H9 (cell line): ENCODE measurements around the gene CPNE2. TPM values are rescaled to one million over a fixed set of nuclear protein-coding genes. Genes with fewer than 3 reads are reported as not detected.

Experiments
- DNase-seq: peaks from one replicate; pipeline ENCODE4 v3.0.0-alpha.2; 2017
- H2AFZ ChIP-seq: one replicate; pipeline ENCODE4 v1.6.1; 2013; ENCODE audit warnings: mild to moderate bottlenecking, low read length, control low read depth, moderate library complexity
- H2AK5ac ChIP-seq: 2 replicates; pipeline ENCODE4 v1.6.1; 2013; ENCODE audit warnings: low read length, control low read depth, mixed read lengths; ENCODE audit not compliant: insufficient read length
- H2BK120ac ChIP-seq: one replicate; pipeline ENCODE4 v1.6.1; 2013; ENCODE audit warnings: low read depth, mild to moderate bottlenecking, low read length, control low read depth, inconsistent platforms; ENCODE audit not compliant: poor library complexity, severe bottlenecking
- H2BK12ac ChIP-seq: 2 replicates; pipeline ENCODE4 v1.6.1; 2013; ENCODE audit warnings: low read length, control low read depth, mixed read lengths, low read depth; ENCODE audit not compliant: insufficient read length
- H2BK15ac ChIP-seq: 2 replicates; pipeline ENCODE4 v1.6.1; 2013; ENCODE audit warnings: low read depth, low read length, control low read depth
- H2BK20ac ChIP-seq: one replicate; pipeline ENCODE4 v1.6.1; 2013; ENCODE audit warnings: low read depth, mild to moderate bottlenecking, low read length, control low read depth, inconsistent platforms; ENCODE audit not compliant: poor library complexity, severe bottlenecking
- H2BK5ac ChIP-seq: 2 replicates; pipeline ENCODE4 v1.6.1; 2013; ENCODE audit warnings: low read length, control low read depth, mixed read lengths; ENCODE audit not compliant: insufficient read length
- H3K14ac ChIP-seq: 2 replicates; pipeline ENCODE4 v1.6.1; 2013; ENCODE audit warnings: low read length, control low read depth; ENCODE audit not compliant: insufficient read depth
- H3K18ac ChIP-seq: 2 replicates; pipeline ENCODE4 v1.6.1; 2013; ENCODE audit warnings: low read depth, mild to moderate bottlenecking, mixed read lengths, low read length, control low read depth; ENCODE audit not compliant: insufficient read length
- H3K23ac ChIP-seq: 2 replicates; pipeline ENCODE4 v1.6.1; 2013; ENCODE audit warnings: low read length, control low read depth, mixed read lengths, low read depth; ENCODE audit not compliant: insufficient read length
- H3K23me2 ChIP-seq: 2 replicates; pipeline ENCODE4 v1.6.1; 2013; ENCODE audit warnings: low read depth, mild to moderate bottlenecking, mixed read lengths, low read length, control low read depth; ENCODE audit not compliant: insufficient read length, poor library complexity, severe bottlenecking
- H3K27ac ChIP-seq: 2 replicates; pipeline ENCODE4 v1.5.1; 2013; ENCODE audit warnings: low read length, control low read depth, mixed read lengths, low read depth; ENCODE audit not compliant: insufficient read length
- H3K27me3 ChIP-seq: 2 replicates; pipeline ENCODE4 v1.6.1; 2013; ENCODE audit warnings: low read length, control low read depth, inconsistent platforms; ENCODE audit not compliant: insufficient read depth
- H3K4ac ChIP-seq: 2 replicates; pipeline ENCODE4 v1.6.1; 2013; ENCODE audit warnings: low read depth, mild to moderate bottlenecking, control low read depth, inconsistent platforms, low read length, moderate library complexity
- H3K4me1 ChIP-seq: 2 replicates; pipeline ENCODE4 v1.6.1; 2013; ENCODE audit warnings: low read length, control low read depth, inconsistent platforms; ENCODE audit not compliant: insufficient read depth
- H3K4me2 ChIP-seq: 2 replicates; pipeline ENCODE4 v1.6.1; 2013; ENCODE audit warnings: low read length, control low read depth, mixed read lengths; ENCODE audit not compliant: insufficient read length, insufficient read depth
- H3K56ac ChIP-seq: 2 replicates; pipeline ENCODE4 v1.6.1; 2013; ENCODE audit warnings: low read depth, mild to moderate bottlenecking, mixed read lengths, low read length, control low read depth; ENCODE audit not compliant: insufficient read length
- H3K79me1 ChIP-seq: 2 replicates; pipeline ENCODE4 v1.6.1; 2013; ENCODE audit warnings: low read depth, mild to moderate bottlenecking, moderate library complexity, low read length, control low read depth, inconsistent platforms; ENCODE audit not compliant: insufficient read depth, poor library complexity, severe bottlenecking
- H3K79me2 ChIP-seq: 2 replicates; pipeline ENCODE4 v1.6.1; 2013; ENCODE audit warnings: low read length, control low read depth, inconsistent platforms; ENCODE audit not compliant: insufficient read depth
- H3K9ac ChIP-seq: 2 replicates; pipeline ENCODE4 v1.6.1; 2013; ENCODE audit warnings: low read length, control low read depth, mixed read lengths; ENCODE audit not compliant: insufficient read length; ENCODE audit errors: extremely low read depth
- H3K9me3 ChIP-seq: one replicate; pipeline ENCODE4 v1.6.1; 2013; ENCODE audit warnings: low read depth, low read length, inconsistent platforms; ENCODE audit not compliant: control insufficient read depth
- H3T11ph ChIP-seq: one replicate; pipeline ENCODE4 v1.6.1; 2013; ENCODE audit warnings: mild to moderate bottlenecking, low read length, control low read depth, inconsistent platforms
- H4K20me1 ChIP-seq: one replicate; pipeline ENCODE4 v1.6.1; 2013; ENCODE audit not compliant: control insufficient read depth, insufficient read length, insufficient read depth
- H4K5ac ChIP-seq: 2 replicates; pipeline ENCODE4 v1.6.1; 2013; ENCODE audit warnings: low read depth, mild to moderate bottlenecking, mixed read lengths, low read length, control low read depth; ENCODE audit not compliant: insufficient read length
- H4K8ac ChIP-seq: replicated peaks from 2 replicates; pipeline ENCODE4 v1.6.1; 2013; ENCODE audit warnings: low read length, control low read depth, mixed read lengths, low read depth; ENCODE audit not compliant: insufficient read length
- H4K91ac ChIP-seq: 2 replicates; pipeline ENCODE4 v1.6.1; 2013; ENCODE audit warnings: low read depth, mild to moderate bottlenecking, moderate library complexity, mixed read lengths, low read length, control low read depth; ENCODE audit not compliant: insufficient read length
- H3K27ac Mint-ChIP-seq, 3 experiments: 2 replicates in 2 of 3; 3 replicates in 1 of 3; pipeline ENCODE4 v1.8.0; 2020 to 2021; ENCODE audit warnings: mixed read lengths in 3 of 3, mild to moderate bottlenecking in 1 of 3, moderate library complexity in 1 of 3
- H3K27me3 Mint-ChIP-seq: 2 replicates; pipeline ENCODE4 v1.8.0; 2021; ENCODE audit warnings: low read depth, mild to moderate bottlenecking, moderate library complexity, mixed read lengths
- H3K36me3 Mint-ChIP-seq, 3 experiments: 2 replicates in 2 of 3; 3 replicates in 1 of 3; pipeline ENCODE4 v1.8.0; 2020 to 2021; ENCODE audit warnings: low read depth in 3 of 3, mixed read lengths in 3 of 3; ENCODE audit not compliant: insufficient read depth in 1 of 3
- H3K4me1 Mint-ChIP-seq, 2 experiments: 2 replicates each; pipeline ENCODE4 v1.8.0; 2020; ENCODE audit warnings: mixed read lengths in 2 of 2
- H3K4me3 Mint-ChIP-seq, 2 experiments: 2 replicates in 1 of 2; 3 replicates in 1 of 2; pipeline ENCODE4 v1.8.0; 2020 to 2021; ENCODE audit warnings: mild to moderate bottlenecking in 2 of 2, mixed read lengths in 2 of 2, moderate library complexity in 1 of 2
- H3K9me3 Mint-ChIP-seq, 2 experiments: 2 replicates in 1 of 2; 3 replicates in 1 of 2; pipeline ENCODE4 v1.8.0; 2020; ENCODE audit warnings: mild to moderate bottlenecking in 2 of 2, mixed read lengths in 2 of 2, moderate library complexity in 1 of 2
- CTCF ChIP-seq: fragments of 200-600 bp; sonication (generic); conservative IDR thresholded peaks from 3 replicates; pipeline ENCODE4 v1.8.0; 2021; ENCODE audit warnings: antibody characterized with exemption, mild to moderate bottlenecking
- total RNA-seq: library from RNA; stranded (reverse); gene quantifications from 2 replicates; pipeline ENCODE4 v1.2.1, GENCODE V29; 2021

Gene CPNE2
- total RNA-seq, 1 experiment from 2014 or later = 8.0 TPM

- Histone ChIP-seq H2BK12ac (no peak overlapping the region), H4K20me1 (no peaks in the 10 kb centered on the region), H3K27me3 (no peaks in the 10 kb centered on the region), H2BK5ac (no peak overlapping the region), H2BK15ac (no peak overlapping the region), H2BK20ac (no peak overlapping the region), H3K4me1 (no peaks in the 10 kb centered on the region), H4K8ac (no peak overlapping the region), H3K79me1 (no peaks in the 10 kb centered on the region), H3K9me3 (no peaks in the 10 kb centered on the region), H3K23me2 (no peaks in the 10 kb centered on the region), H3K9ac (no peak overlapping the region), H2AFZ (no peak overlapping the region), H3K23ac (no peak overlapping the region), H3T11ph (no peak overlapping the region), H2AK5ac (no peak overlapping the region), H4K91ac (no peak overlapping the region), H3K14ac (no peak overlapping the region), H3K79me2 (no peaks in the 10 kb centered on the region), H3K18ac (no peak overlapping the region), H2BK120ac (no peak overlapping the region), H3K4me2 (no peak overlapping the region), H4K5ac (no peak overlapping the region), H3K27ac (no peak overlapping the region), H3K56ac (no peak overlapping the region), H3K4ac (no peak overlapping the region)
- no peak for DNase-seq
- no peak overlapping the region for H3K4me3 Mint-ChIP-seq
- no peak for TF ChIP-seq CTCF
- peaks cover 34 to 78% (median 65%) of the 10 kb centered on the region in 3 experiments for H3K36me3 Mint-ChIP-seq
- H3K27ac Mint-ChIP-seq = no peak overlapping the region
- H3K4me1 Mint-ChIP-seq = no peaks in the 10 kb centered on the region
- no peaks in the 10 kb centered on the region for H3K27me3 Mint-ChIP-seq
- no peaks in the 10 kb centered on the region for H3K9me3 Mint-ChIP-seq
Observed at GRCh38 chr16:57169327-57169726, 76.9 kb downstream of the CPNE2 start.
